Activated T-helper 9 cell treated with anti-CD3 and anti-CD28 coated beads, Interleukin-2, amount 50 U/mL, for 16 hours (primary cell): ENCODE data around the gene NUP35.
A peak's percentile ranks its signal among the peaks of the same experiment; 100 is the strongest.

Experiments
- DNase-seq: peaks from one replicate; pipeline ENCODE4 v3.0.0-alpha.2; 2020; ENCODE audit warnings: low read depth

NUP35 gene, protein sequence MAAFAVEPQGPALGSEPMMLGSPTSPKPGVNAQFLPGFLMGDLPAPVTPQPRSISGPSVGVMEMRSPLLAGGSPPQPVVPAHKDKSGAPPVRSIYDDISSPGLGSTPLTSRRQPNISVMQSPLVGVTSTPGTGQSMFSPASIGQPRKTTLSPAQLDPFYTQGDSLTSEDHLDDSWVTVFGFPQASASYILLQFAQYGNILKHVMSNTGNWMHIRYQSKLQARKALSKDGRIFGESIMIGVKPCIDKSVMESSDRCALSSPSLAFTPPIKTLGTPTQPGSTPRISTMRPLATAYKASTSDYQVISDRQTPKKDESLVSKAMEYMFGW

DNA sequence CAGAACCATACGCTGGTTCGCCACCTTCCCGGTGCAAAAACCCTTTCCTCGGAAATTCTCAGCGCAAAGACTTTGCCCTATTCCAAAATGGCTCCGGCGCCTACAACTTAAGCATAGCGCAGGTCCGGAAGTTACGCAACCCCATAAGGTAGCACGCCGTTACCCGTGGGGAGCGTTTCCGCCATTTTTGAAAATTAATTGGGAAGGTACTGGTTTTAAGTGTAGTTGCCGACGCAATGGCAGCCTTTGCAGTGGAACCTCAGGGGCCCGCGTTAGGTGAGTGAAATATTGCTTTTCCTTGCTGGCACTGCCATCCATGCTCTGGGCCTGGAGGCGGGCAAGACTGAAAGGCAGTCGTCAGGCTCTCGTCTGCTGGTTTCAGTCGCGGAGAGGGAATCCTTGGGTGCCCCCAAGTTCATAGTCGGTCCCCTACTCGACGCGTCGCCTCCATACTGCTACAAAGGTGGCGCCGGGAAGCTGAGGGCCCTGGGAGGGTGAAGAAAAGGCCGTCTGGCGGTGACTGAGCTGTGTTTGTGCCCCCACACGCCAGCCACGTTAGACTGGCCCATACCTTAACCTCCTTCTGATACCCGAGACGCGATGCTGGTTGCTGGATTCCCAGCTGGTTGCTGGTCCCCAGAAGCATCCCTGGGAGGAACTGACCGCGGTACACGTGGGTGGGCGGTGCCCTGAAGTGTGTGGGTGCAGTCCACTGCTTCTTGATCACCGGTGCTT, at the start of gene NUP35:
Gene NUP35 (plus strand): TSS at position 222 of the 735 bp plus-strand sequence. CDS start 15 bp downstream, at position 237.
- DNase-seq: peak; percentile 72

DNA sequence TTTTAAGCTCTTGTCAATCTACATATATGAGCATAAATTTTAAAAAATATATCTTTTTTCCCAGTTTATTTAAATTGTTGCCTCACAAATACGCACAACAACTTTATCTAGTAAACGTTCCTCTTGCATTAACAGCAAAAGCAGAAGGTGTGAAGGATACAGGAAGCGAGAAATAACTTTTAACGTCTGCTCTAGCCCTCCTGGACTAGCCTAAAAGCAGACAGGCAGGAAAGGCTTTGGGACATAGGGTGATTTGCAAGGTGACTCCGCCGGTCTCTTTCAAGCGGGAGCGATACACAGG, 46.1 kb upstream of the NUP35 start:
- no peak for DNase-seq

DNA sequence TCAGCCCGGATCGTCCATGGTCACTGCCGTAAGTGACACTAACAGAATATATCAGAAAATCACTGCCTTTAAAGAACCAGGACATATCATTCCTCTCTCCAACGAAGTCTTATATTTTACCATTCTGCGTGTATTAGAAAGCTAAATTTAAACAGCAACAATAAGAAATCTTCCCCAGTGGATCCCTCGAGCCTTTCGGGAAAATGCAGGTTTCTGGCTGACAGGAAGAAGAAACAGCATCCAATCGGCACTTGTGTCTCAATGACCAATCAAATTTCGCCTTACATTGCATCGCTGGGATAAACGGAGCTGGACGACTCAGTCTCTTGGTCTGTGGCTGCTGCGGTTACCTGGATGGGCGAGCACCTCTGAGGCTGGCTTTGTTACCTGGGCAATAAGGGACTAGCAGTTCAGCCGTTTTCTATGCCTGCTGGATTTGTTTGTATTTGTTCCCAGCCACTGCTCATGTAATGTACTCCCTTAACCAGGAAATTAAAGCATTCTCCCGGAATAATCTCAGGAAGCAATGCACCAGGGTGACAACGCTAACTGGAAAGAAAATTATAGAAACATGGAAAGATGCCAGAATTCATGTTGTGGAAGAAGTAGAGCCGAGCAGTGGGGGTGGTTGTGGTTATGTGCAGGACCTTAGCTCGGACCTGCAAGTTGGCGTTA, 45.6 kb upstream of the NUP35 start, which contains the start of gene DUSP19:
Gene DUSP19 (plus strand): TSS at position 284 of the 675 bp plus-strand sequence. CDS start 187 bp downstream, at position 471.
- peak; percentile 65 for DNase-seq

DNA sequence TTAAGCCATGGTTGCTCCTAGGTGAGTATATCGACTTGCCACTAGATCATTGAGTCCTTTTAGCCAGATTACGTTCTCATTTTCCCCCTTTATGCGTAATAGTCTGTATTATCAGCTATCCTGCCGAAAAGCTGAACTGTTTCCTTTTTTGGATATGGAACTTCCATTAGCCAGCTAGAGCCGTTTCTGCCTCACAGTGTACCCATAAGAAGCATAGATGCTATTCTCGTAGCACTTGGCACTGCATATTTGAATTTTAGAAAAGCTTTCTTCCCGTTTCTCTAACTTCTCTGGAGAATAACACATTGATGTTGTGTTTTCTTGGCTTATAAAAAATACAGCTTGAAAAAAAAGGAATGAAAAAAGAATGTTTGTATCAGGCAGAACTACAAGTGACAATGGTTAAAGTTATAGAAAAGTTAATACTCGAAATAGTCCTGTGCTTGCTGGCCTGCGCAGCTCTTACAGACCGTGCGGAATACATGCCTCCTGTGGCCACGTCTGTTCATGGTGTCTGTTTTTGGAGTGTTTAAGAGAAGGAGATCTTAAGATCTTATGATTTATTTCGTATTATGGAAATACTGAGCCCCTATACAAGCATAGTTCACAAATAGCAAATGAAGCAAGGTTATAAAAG, 45.0 kb upstream of the NUP35 start:
- no peak for DNase-seq

DNA sequence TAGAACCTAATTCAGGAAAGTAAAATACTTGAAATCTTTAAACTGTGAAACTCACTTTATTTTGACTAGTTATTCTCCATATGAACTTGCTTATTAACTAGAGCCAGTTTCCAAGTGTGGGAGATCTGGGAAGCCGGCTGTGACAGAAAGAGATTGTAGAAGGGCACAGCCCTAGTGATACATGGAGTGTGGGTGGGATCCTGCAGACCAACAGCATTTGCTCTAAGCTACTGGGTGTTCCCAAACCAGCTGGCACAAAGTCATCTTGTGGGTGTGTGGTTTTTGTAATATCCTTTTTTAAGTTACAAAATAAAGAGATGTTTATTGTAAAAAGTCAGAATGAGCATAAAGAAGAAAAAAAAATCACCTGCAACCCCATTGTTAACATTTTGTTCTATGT, 42.3 kb upstream of the NUP35 start:
- DNase-seq: no peak

DNA sequence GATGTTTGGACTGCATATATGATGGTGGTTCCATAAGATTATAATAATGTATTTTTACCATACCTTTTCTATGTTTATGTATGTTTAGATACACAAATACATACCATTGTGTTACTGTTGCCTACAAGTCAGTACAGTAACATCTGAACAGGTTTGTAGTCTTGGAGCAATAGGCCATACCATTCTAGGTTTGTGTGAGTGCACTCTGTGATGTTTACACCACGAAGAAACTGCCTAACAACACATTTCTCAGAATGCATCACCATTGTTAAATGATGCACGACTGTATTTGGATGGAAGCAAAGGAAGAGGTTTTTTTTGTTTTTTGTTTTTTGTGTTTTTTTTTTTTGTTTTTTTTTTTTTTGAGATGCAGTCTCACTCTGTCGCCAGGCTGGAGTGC, 36.2 kb upstream of the NUP35 start:
- no peak for DNase-seq

DNA sequence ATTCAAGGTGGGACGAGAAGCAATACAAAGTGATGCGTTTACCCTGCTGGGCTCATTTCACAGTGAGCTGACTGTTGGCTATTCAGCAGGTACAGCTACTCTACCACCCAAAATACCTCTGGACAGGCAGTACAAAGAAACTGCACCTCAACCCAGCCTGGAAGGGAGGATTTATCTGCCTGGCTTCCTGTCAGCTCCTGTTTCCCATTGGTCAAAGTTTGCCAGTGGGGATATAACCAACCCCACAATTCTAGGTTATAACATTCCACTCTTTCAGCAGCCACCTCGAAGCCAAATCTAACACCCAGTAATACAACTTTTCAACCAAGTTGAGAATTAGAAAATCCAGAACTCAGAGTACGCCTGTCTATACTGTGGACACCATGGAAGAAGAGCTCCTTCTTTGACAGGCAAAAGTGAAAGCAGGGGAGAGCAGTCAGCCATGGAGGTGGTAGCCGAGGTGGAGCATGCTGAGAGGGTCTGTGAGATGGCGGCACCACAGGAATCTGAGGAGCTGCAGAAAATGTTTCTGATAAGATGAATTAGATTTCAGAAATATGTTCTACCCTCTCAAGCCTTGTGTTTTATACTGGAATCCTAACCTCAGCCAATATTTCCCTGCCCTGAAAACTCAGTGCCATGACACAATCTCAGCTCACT, 34.9 kb upstream of the NUP35 start:
- DNase-seq: no peak

DNA sequence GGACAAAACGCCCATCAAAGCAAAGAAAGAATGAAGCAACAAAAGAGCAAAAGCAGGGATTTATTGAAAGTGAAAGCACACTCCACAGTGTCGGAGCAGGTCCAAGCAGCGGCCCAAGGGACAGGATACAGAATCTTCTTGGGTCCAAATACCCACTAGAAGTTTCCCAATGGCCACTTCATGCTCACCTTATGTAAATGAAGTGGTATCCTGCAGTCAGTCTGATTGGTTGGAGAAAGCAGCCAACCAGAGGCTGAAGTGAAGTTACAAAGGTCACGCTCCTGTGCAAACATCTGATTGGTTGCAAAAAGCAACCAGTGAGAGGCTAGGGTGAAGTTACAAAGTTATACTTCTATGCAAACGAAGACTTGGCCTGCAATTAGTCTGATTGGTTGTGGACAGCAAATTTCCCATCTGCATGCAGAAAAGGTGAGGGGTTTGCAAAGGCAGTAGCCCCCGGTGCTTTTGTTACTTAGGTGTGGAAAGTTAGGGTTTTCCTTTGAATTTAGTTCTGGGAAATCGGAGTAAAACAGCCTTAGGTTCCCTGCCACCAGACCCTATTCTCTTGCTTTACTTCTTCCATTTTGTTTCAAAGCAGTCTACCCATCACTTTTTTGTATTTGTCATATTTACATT, 32.8 kb upstream of the NUP35 start:
- DNase-seq: no peak

DNA sequence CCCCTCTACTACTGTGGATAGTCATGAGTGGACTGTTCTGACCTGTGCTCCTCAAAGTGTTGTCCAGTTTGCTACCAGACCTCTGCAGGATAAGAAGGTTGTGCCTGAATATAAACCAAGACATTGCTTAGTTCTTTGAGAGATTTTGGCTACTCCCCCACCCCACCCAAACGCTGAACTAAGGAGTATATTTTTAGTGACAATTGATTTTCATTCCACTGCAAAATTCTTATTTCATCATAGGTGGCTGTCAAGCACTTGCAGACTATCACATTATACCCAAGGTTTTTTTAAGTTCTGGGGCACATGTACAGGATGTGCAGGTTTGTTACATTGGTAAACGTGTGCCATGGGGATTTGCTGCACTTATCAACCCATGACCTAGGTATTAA, 32.3 kb upstream of the NUP35 start:
- no peak for DNase-seq

DNA sequence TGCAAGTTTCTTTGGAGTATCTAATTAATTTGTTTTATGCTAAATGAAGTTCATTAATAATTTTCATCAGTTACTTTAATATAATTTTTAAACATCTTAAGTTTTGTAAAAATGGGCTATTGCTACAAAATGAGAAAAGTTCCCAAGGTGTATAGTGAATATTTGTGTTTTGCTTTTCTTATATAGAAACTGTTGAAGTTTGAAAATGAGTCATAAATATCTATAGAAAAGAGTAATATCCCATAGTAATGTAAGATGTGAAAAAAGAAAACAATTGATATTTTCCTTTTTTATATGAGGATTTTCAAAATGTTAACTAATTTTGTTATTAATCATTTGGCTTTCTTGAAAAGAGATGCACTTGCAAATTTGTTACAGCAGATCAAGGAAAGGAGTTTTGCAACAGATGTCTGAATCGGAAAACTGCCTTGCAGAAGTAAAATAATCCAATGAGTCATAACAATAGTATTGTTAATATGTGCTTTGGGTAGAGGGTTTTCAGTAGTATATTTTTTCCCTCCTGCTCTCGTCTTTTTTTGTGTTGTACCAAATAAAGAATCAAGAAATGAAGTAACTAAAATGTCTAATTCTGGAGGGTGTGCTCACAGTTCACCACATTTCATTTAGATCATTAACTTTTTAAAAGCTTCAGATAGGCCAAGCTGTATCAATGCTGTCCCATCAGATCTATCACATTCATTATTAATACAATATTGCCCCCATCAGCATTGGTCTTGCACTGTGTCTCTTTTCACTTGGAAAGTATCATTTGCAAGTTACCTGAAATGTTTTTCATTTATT, 30.2 kb upstream of the NUP35 start:
- DNase-seq: no peak

DNA sequence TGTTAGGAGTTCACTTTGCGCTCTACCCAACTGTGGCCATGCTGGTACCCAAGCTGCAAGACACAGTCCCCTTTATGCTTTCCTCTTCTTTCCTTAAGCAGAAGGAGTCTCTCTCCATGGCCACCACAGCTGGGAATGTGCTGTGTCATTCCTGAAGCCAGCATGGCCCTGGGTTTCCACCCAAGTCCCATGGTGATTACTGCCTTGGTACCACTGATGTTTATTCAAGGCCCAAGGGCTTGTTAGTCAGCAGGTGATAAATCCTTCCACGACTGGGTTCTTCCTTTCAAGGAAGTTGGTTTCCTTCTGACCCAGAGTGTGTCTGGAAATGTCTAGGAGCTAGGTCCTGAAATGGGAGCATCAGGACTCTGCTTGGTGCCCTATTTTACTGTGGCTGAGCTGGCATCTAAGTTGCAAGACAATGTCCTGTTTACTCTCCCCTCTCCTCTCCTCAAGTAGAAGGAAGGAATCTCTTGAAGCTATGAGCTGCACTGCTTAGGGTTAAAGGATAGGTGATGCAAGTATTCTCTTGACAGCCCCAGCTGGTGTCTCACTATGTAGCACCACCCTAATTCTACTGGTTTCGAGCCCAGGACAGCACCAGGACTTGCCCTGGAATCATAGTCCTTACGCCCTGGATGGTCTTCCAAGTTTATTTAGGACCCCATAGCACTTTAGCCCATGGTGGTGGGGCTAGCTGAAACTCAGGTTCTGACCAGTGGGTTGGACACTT, 18.7 kb upstream of the NUP35 start:
- DNase-seq: no peak

DNA sequence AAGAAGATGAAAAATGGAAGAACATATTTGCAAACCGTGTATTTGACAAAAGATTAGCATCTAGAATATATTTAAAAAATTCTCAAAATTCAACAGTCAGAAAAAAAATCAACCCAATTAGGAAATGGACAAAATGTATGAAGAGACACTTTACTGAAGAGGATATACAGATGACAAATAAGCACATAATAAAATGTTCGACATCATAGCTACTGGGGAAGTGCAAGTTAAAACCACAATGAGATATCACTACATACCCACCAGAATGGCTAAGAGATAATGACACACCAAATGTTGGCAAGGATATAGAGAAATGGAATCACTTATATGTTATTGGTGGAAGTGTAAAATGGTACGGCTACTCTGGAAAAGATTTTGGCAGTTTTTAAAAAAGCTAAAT, 11.7 kb upstream of the NUP35 start:
- DNase-seq: no peak

DNA sequence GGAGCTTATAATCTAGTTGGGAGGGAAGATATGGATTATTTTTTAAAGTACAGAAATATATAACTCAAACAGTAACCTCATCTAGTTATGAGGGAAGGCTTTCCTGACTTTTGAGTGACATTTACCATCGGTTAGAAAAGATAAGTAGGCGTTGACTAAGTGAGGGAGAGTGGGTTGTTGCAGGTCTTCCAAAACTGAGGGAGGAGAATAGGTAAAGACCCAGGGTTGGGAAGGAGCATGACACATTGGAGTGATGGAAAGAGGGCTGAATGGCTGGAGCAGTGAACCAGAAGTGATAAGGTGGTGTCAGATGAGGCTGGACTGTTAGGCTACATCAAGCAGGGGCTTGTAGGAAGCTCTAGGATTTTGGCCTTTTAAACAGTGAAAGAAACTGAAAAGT, 10.6 kb upstream of the NUP35 start:
- no peak for DNase-seq

DNA sequence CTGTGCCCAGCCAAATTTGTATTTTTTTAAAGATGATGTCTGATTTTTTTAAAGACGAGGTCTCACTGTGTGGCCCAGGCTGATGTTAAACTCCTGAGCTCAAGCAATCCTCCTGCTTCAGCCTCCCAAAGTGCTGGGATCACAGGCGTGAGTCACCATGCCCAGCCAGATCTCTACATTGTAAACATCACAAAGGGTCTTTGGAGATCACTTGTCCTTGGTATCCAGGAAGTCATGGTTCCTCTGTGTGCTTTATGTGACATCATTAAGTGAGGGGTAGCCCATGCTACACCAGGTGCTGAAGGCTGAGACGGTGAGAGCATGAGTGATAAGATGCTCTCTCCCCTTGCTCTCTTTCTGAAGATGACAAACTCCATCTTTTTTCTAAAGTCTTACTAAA, 7.0 kb upstream of the NUP35 start:
- DNase-seq: no peak

DNA sequence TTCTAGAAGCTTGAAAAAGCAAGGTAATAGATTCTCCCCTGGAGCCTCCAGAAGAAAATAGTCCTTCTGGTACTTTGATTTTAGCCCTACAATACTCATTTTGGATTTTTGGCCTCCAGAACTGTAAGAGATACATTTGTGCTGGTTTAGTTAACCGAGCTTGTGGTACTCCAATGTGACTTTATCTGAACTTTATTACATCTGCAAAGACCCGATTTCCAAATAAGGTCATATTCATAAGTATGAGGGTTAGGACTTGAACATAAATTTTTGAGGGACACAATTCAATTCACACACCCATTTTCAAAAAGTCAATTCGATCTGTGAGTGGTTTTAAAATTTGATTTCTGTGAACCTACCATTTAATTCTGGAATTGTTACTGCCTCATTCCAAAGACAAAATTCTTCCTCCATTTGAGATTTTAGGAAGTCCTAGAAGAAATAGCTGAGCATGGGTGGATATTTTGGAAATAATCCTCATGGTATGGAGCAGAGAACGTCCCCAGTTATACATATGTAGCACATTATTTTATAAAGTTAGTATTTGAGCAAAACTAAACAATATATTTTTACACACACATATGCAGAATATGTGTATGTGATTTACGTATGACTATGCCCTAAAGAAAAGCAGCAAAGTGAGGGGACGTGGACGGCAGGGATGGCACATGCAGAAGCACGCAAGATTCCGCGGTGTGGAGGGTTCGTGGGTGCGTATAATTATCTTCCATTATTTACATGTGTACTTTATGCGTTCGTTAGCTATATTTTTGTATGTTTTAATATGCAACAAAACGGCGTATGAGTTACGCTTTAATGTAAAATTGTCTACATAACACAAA, 905 bp upstream of the NUP35 start:
- DNase-seq: no peak

DNA sequence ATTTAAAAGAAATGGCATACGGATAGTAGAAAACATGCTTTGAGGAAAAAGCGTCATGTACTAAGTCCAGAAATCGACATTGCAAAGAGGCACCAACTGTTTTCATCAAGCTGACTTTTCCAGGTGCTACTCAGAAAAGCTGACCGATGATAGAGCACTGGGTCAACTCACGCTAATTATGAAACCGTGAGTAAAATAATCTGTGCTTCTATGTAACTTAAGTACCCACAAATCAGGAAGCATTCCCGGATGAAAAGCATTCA, 353 bp upstream of the NUP35 start:
- no peak for DNase-seq

DNA sequence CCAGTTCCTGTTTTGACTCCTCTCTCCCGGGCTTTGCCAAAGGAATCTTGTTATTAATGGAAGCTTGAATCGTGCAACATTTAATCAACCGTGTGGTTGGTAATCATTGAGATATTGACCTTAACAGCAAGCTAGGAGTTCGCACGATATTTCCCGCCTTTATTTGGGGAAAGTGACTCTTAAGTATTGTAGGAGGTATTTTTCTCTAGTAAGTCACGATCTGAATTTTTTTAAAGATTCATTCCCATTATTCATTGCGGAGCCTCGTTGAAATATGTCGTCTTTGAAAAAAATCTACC, 663 bp downstream of the NUP35 start:
- no peak for DNase-seq

DNA sequence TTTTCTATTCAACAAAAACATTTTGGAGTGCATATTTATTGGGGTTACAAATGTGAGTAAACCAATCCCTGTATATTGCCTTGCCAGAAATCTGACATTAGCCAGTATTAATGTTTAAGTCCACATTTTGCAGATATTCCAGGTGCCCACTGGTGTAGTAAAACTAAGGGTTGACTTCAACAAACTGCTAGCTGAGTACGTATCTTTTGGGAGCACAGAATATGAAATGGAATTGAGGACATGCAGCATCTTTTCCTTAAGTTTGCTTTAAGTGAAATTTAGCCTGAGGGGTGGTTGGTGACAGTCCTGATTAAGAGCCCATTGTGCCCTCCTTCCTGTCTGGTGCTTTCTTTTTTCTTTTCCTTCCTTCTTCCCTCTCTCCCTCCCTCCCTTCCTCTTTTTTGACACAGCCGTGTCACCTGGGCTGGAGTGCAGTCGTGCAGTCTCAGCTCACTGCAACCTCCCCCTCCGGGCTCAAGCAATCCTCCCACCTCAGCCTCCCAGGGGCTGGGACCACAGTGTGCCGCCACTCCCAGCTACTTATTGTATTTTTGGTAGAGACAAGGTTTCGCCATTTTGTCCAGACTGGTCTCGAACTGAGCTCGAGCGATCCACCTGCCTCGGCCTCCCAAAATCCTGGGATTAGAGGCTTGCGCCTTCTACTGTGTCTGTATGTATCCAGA, 1.6 kb downstream of the NUP35 start:
- DNase-seq: no peak

DNA sequence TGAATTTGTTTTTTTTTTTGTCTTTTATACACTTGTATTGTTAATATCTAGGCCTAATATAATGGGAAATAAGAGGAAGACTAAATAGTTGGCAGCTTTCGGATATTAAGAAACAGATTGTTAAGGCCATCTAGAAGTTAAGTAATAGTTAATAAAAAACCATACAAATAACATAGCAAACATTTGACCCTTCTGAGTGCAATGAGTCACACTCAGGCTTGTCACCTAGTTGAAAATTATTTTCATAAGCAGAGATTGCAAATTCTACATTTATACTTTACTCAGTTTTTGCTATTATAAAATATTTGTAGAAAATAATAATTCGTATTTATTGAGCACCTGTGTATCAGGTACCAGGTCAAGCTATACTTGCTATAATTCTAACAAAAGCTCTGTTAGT, 2.4 kb downstream of the NUP35 start:
- no peak for DNase-seq
